Measurements from ENCODE around the gene CHAT. TPM values are rescaled to one million over a fixed set of nuclear protein-coding genes. Genes with fewer than 3 reads are reported as not detected.

The CHAT gene
- total and polyA plus RNA-seq, 4 donors: not detected

- peaks cover 0 to 9% (median 0%) of the 10 kb centered on the region in 4 donors for H3K9me3 ChIP-seq (ENCODE audit: control insufficient read depth in 4 of 4, insufficient read depth in 3 of 4, low read length in 3 of 4)
- no peak overlapping the region for H3K27ac ChIP-seq (ENCODE audit: low read depth in 1 of 2, low read length in 1 of 2)
- no peak overlapping the region for H3K4me3 ChIP-seq
- no peak for ATAC-seq (ENCODE audit: insufficient read depth, low FRiP score)
- WGBS, 2 donors: 49 to 61% methylated on average over 2 of the region's 2 CpGs
- no peak overlapping the region for H3K9ac ChIP-seq (ENCODE audit: insufficient read depth in 1 of 2, low read length in 2 of 2)
- no peaks in the 10 kb centered on the region for H3K36me3 ChIP-seq (ENCODE audit: control insufficient read depth in 4 of 4, insufficient read depth in 4 of 4, low read length in 4 of 4)
- no peak for DNase-seq
- H3K4me1 ChIP-seq (ENCODE audit: control insufficient read depth in 5 of 5, insufficient read depth in 5 of 5, low read length in 5 of 5): no peaks in the 10 kb centered on the region
- TF ChIP-seq, protein P1, sequence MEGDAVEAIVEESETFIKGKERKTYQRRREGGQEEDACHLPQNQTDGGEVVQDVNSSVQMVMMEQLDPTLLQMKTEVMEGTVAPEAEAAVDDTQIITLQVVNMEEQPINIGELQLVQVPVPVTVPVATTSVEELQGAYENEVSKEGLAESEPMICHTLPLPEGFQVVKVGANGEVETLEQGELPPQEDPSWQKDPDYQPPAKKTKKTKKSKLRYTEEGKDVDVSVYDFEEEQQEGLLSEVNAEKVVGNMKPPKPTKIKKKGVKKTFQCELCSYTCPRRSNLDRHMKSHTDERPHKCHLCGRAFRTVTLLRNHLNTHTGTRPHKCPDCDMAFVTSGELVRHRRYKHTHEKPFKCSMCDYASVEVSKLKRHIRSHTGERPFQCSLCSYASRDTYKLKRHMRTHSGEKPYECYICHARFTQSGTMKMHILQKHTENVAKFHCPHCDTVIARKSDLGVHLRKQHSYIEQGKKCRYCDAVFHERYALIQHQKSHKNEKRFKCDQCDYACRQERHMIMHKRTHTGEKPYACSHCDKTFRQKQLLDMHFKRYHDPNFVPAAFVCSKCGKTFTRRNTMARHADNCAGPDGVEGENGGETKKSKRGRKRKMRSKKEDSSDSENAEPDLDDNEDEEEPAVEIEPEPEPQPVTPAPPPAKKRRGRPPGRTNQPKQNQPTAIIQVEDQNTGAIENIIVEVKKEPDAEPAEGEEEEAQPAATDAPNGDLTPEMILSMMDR (IDR thresholded peaks at IDR 0.05; ENCODE audit: control extremely low read depth, extremely low read depth): no peak
- H3K27me3 ChIP-seq (ENCODE audit: control insufficient read depth in 3 of 3, insufficient read depth in 3 of 3, low read length in 2 of 3): peaks cover 2 to 6% (median 4%) of the 10 kb centered on the region in 3 donors
These were observed 52.3 kb downstream of the CHAT start for GRCh38 chr10:49666054-49666615.

DNA sequence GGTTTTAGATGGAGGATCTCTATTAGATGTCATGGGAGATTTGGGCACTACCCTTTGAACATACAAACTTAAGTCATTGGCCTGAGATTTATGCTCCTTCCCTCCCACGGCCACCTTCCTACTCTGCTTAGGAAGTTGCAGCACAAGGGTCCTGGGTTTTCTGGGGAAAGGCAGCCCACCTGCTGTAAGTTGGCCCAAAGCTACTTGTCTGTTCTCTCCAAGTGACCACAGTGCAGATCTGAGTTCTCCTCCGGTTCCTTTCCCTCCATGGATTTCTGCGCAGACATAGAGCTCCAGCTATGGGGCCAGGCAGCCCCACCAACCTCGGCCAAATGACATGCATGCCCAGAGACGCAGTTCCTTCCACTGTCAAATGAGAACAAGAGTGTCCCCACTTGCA lies 52.8 kb downstream of the CHAT start:
- Histone ChIP-seq H3K9me3 (ENCODE audit: control insufficient read depth in 4 of 4, insufficient read depth in 3 of 4, low read length in 3 of 4) (peaks cover 0 to 9% (median 0%) of the 10 kb centered on the region in 4 donors), H3K27ac (ENCODE audit: low read depth in 1 of 2, low read length in 1 of 2) (no peak overlapping the region), H3K36me3 (ENCODE audit: control insufficient read depth in 4 of 4, insufficient read depth in 4 of 4, low read length in 4 of 4) (no peaks in the 10 kb centered on the region), H3K4me1 (ENCODE audit: control insufficient read depth in 5 of 5, insufficient read depth in 5 of 5, low read length in 5 of 5) (no peaks in the 10 kb centered on the region), H3K9ac (ENCODE audit: insufficient read depth in 1 of 2, low read length in 2 of 2) (no peak overlapping the region), H3K4me3 (no peak overlapping the region), H3K27me3 (ENCODE audit: control insufficient read depth in 3 of 3, insufficient read depth in 3 of 3, low read length in 2 of 3) (peaks cover 2 to 6% (median 4%) of the 10 kb centered on the region in 3 donors)
- TF ChIP-seq, protein P1 (IDR thresholded peaks at IDR 0.05; ENCODE audit: control extremely low read depth, extremely low read depth): no peak
- 77 to 86% methylated on average over 5 of the region's 5 CpGs for WGBS, 2 donors
- DNase-seq (no peak), ATAC-seq (ENCODE audit: insufficient read depth, low FRiP score) (no peak)

DNA sequence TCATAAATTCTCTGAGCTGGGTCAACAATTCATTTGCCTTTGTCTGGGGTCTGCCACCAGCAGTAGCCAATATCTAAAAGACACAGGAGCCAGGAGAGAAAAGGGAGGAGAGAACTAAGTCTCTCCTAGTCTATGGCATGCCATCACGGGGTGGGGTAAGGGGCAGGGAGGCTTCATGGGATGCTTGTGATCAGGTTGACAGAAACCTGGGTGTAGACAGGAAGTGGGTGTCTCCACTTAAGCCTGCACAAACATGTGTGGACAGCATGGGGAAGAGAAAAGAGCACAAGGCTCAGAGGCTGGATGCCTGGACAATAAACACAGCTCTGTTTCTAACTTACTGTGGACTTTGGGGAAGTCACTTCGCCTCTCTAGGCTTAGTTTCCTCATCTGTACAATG lies 54.2 kb downstream of the CHAT start:
- peaks cover 2 to 6% (median 4%) of the 10 kb centered on the region in 3 donors for H3K27me3 ChIP-seq (ENCODE audit: control insufficient read depth in 3 of 3, insufficient read depth in 3 of 3, low read length in 2 of 3)
- no peak overlapping the region for H3K9ac ChIP-seq (ENCODE audit: insufficient read depth in 1 of 2, low read length in 2 of 2)
- H3K4me3 ChIP-seq: no peak overlapping the region
- H3K36me3 ChIP-seq (ENCODE audit: control insufficient read depth in 4 of 4, insufficient read depth in 4 of 4, low read length in 4 of 4): no peaks in the 10 kb centered on the region
- no peaks in the 10 kb centered on the region for H3K4me1 ChIP-seq (ENCODE audit: control insufficient read depth in 5 of 5, insufficient read depth in 5 of 5, low read length in 5 of 5)
- peaks cover 0 to 7% (median 0%) of the 10 kb centered on the region in 4 donors for H3K9me3 ChIP-seq (ENCODE audit: control insufficient read depth in 4 of 4, insufficient read depth in 3 of 4, low read length in 3 of 4)
- TF ChIP-seq, protein P1 (IDR thresholded peaks at IDR 0.05; ENCODE audit: control extremely low read depth, extremely low read depth): no peak
- H3K27ac ChIP-seq (ENCODE audit: low read depth in 1 of 2, low read length in 1 of 2): no peak overlapping the region
- ATAC-seq (ENCODE audit: insufficient read depth, low FRiP score) (no peak), DNase-seq (no peak)
- 67 to 68% methylated on average over 2 of the region's 2 CpGs for whole genome bisulfite sequencing, 2 donors

- H3K27me3 ChIP-seq (ENCODE audit: control insufficient read depth in 3 of 3, insufficient read depth in 3 of 3, low read length in 2 of 3): peaks cover 2 to 10% (median 4%) of the 10 kb centered on the region in 3 donors
- no peak for ATAC-seq (ENCODE audit: insufficient read depth, low FRiP score)
- no peaks in the 10 kb centered on the region for H3K36me3 ChIP-seq (ENCODE audit: control insufficient read depth in 4 of 4, insufficient read depth in 4 of 4, low read length in 4 of 4)
- no peak overlapping the region for H3K9ac ChIP-seq (ENCODE audit: insufficient read depth in 1 of 2, low read length in 2 of 2)
- TF ChIP-seq, protein P1 (IDR thresholded peaks at IDR 0.05; ENCODE audit: control extremely low read depth, extremely low read depth): no peak
- no peak overlapping the region for H3K27ac ChIP-seq (ENCODE audit: low read depth in 1 of 2, low read length in 1 of 2)
- no peak for DNase-seq
- H3K9me3 ChIP-seq (ENCODE audit: control insufficient read depth in 4 of 4, insufficient read depth in 3 of 4, low read length in 3 of 4): peaks cover 0 to 7% (median 0%) of the 10 kb centered on the region in 4 donors
- H3K4me1 ChIP-seq (ENCODE audit: control insufficient read depth in 5 of 5, insufficient read depth in 5 of 5, low read length in 5 of 5): no peaks in the 10 kb centered on the region
- no peak overlapping the region for H3K4me3 ChIP-seq
- WGBS, 2 donors: 70 to 73% methylated on average over 6 of the region's 6 CpGs
These were observed 54.8 kb downstream of the CHAT start for GRCh38 chr10:49668684-49669083.

Data from lung (tissue), 12 donors.